B cell (primary cell): Measurements from ENCODE around the gene SRD5A1. TPM values are rescaled to one million over a fixed set of nuclear protein-coding genes. Genes with fewer than 3 reads are reported as not detected.

Source experiments
- ATAC-seq: fragments of 200-7000 bp; cut with Tn5 transposase; one replicate; pipeline ENCODE4 v1.10.0; 2021; ENCODE audit warnings: low read depth, mild to moderate bottlenecking, moderate number of reproducible peaks, moderate library complexity
- CTCF ChIA-PET: fragments of 350-600 bp; sonication (Branson Sonifier 250); formaldehyde crosslinking; loops from one replicate; lab custom pipeline; 2021; ENCODE audit warnings: antibody characterized with exemption, inconsistent platforms; lab: Charles Lee
- POLR2A ChIA-PET: fragments of 350-600 bp; sonication (Branson Sonifier 250); formaldehyde crosslinking; loops from one replicate; lab custom pipeline; 2021; ENCODE audit warnings: antibody characterized with exemption; lab: Charles Lee
- DNase-seq: peaks from one replicate; pipeline ENCODE4 v3.0.0; 2013
- H2AFZ ChIP-seq: 2 replicates; pipeline ENCODE4 v1.6.1; 2012; ENCODE audit warnings: mild to moderate bottlenecking, low read depth, low read length; ENCODE audit not compliant: insufficient read depth, poor library complexity, severe bottlenecking
- H3K27ac ChIP-seq, 2 donors: 1 replicate in 1 of 2; 2 replicates in 1 of 2; pipeline ENCODE4 v1.5.1; 2012 to 2013; ENCODE audit warnings: low read length in 2 of 2, mild to moderate bottlenecking in 2 of 2, moderate library complexity in 1 of 2
- H3K27me3 ChIP-seq, 4 experiments: fragments of 200-600 bp in 1 of 4; sonication (generic) in 1 of 4; replicated peaks in 1 of 4; 1 replicate in 2 of 4; 2 replicates in 2 of 4; pipeline versions ENCODE4 v1.6.1 to v1.7.0; 2013 to 2016; ENCODE audit warnings: low read length in 3 of 4, mild to moderate bottlenecking in 2 of 4, mixed read lengths in 1 of 4, moderate library complexity in 1 of 4; ENCODE audit not compliant: insufficient read depth in 4 of 4, control insufficient read depth in 3 of 4; ENCODE audit errors: control extremely low read depth in 1 of 4
- H3K36me3 ChIP-seq, 2 experiments: replicated peaks in 1 of 2; 1 replicate in 1 of 2; 2 replicates in 1 of 2; pipeline versions ENCODE4 v1.6.1 to v1.7.1; 2013; ENCODE audit warnings: low read length in 1 of 2; ENCODE audit not compliant: insufficient read depth in 2 of 2, control insufficient read depth in 1 of 2; ENCODE audit errors: control extremely low read depth in 1 of 2, extremely low read depth in 1 of 2
- H3K4me1 ChIP-seq, 2 donors: fragments of 200-600 bp in 1 of 2; sonication (generic) in 1 of 2; 1 replicate in 1 of 2; 2 replicates in 1 of 2; pipeline versions ENCODE4 v1.5.1 to v1.6.1; 2013 to 2017; ENCODE audit warnings: low read length in 2 of 2; ENCODE audit not compliant: control insufficient read depth in 2 of 2, insufficient read depth in 2 of 2
- H3K4me2 ChIP-seq: replicated peaks from 2 replicates; pipeline ENCODE3; 2012; ENCODE audit warnings: mild to moderate bottlenecking, low read depth, low read length; ENCODE audit not compliant: poor library complexity, severe bottlenecking
- H3K4me3 ChIP-seq, 5 experiments: fragments of 200-600 bp in 1 of 5; sonication (generic) in 1 of 5; 1 replicate in 3 of 5; 2 replicates in 2 of 5; pipeline versions ENCODE4 v1.5.1 to v1.7.0; 2011 to 2016; ENCODE audit warnings: low read length in 4 of 5, mild to moderate bottlenecking in 4 of 5, low read depth in 2 of 5, control low read depth in 1 of 5, moderate library complexity in 1 of 5; ENCODE audit not compliant: insufficient read depth in 1 of 5; ENCODE audit errors: control extremely low read depth in 1 of 5, extremely low read depth in 1 of 5
- H3K79me2 ChIP-seq: fragments of 200-600 bp; sonication (generic); one replicate; pipeline ENCODE4 v1.6.0; 2016; ENCODE audit warnings: low read length; ENCODE audit not compliant: control insufficient read depth, insufficient read depth
- H3K9ac ChIP-seq: fragments of 200-600 bp; sonication (generic); 2 replicates; pipeline ENCODE4 v1.6.1; 2017; ENCODE audit warnings: mild to moderate bottlenecking, low read length, moderate library complexity
- H3K9me3 ChIP-seq, 3 donors: one replicate each; pipeline versions ENCODE4 v1.6.1 to v1.7.1; 2013; ENCODE audit warnings: low read length in 2 of 3; ENCODE audit not compliant: control insufficient read depth in 2 of 3, insufficient read depth in 1 of 3; ENCODE audit errors: control extremely low read depth in 1 of 3
- H4K20me1 ChIP-seq: 2 replicates; pipeline ENCODE4 v1.6.0; 2012; ENCODE audit warnings: mild to moderate bottlenecking, low read length; ENCODE audit not compliant: insufficient read depth, control insufficient read depth, poor library complexity, severe bottlenecking
- H3K27ac Mint-ChIP-seq: one replicate; pipeline ENCODE4 v1.8.0; 2021; ENCODE audit warnings: mixed read lengths
- H3K27me3 Mint-ChIP-seq: one replicate; pipeline ENCODE4 v1.8.0; 2021; ENCODE audit warnings: mixed read lengths
- H3K4me1 Mint-ChIP-seq: one replicate; pipeline ENCODE4 v1.8.0; 2021; ENCODE audit warnings: mixed read lengths
- H3K4me3 Mint-ChIP-seq: one replicate; pipeline ENCODE4 v1.8.0; 2021; ENCODE audit warnings: mixed read lengths
- H3K9me3 Mint-ChIP-seq: one replicate; pipeline ENCODE4 v1.8.0; 2022; ENCODE audit warnings: mixed read lengths; ENCODE audit not compliant: insufficient read depth
- EZH2 ChIP-seq: IDR thresholded peaks from 2 replicates; pipeline ENCODE4 v1.6.1; 2012; ENCODE audit warnings: borderline replicate concordance, low read depth, mild to moderate bottlenecking, moderate library complexity, low read length; ENCODE audit not compliant: insufficient read depth, poor library complexity, severe bottlenecking
- WGBS: methylation state at CpG from one replicate; pipeline ENCODE4 v1.1.5; 2013; ENCODE audit warnings: missing lambda C conversion rate; ENCODE audit not compliant: insufficient coverage; 5-methylcytosine and 5-hydroxymethylcytosine counted together
- intact Hi-C: fragments of 100-400 bp; cut with micrococcal nuclease; formaldehyde crosslinking; loops from one replicate; pipeline ENCODE4 v1.10.0; 2022
- polyA plus RNA-seq: library from polyadenylated mRNA; depleted of rRNA; stranded (reverse); fragments of >200 nt; gene quantifications from 2 replicates; pipeline ENCODE4 v1.2.3, GENCODE V29; 2012
- total RNA-seq, 2 donors: library from RNA; stranded (reverse); fragments of 120-200 nt in 1 of 2; gene quantifications; 1 replicate in 1 of 2; 2 replicates in 1 of 2; pipeline versions ENCODE4 v1.2.3 to v1.2.4, GENCODE V29; 2013 to 2022
- TF ChIP-seq, protein P1 (sequence below): fragments of 200-600 bp; IDR thresholded peaks from one replicate; pipeline ENCODE4 v1.8.0; 2022; ENCODE audit warnings: antibody characterized with exemption, mild to moderate bottlenecking

The SRD5A1 gene
- total and polyA plus RNA-seq, 2 donors (not counting 1 experiment from before 2014, with no cell fraction given): 17.2 to 29.2 TPM

GRCh38 chr5:6678385-6678784 lies 45.1 kb downstream of the SRD5A1 start:
- no peak overlapping the region for H3K27ac ChIP-seq
- POLR2A ChIA-PET: no interaction called here

GRCh38 chr5:6680922-6681321 lies 47.7 kb downstream of the SRD5A1 start:
- H4K20me1 ChIP-seq: no peaks in the 10 kb centered on the region
- Mint-ChIP-seq H3K9me3 (no peaks in the 10 kb centered on the region), H3K27ac (no peak overlapping the region), H3K4me1 (no peaks in the 10 kb centered on the region), H3K27me3 (peaks cover 26% of the 10 kb centered on the region), H3K4me3 (no peak overlapping the region)
- intact Hi-C loops: no loop called here
- no peak overlapping the region for H3K4me3 ChIP-seq
- no peak overlapping the region for H2AFZ ChIP-seq
- H3K79me2 ChIP-seq: no peaks in the 10 kb centered on the region
- peaks cover 0 to 3% (median 0%) of the 10 kb centered on the region in 3 donors for H3K9me3 ChIP-seq
- POLR2A ChIA-PET: no interaction called here
- TF ChIP-seq, protein P1, sequence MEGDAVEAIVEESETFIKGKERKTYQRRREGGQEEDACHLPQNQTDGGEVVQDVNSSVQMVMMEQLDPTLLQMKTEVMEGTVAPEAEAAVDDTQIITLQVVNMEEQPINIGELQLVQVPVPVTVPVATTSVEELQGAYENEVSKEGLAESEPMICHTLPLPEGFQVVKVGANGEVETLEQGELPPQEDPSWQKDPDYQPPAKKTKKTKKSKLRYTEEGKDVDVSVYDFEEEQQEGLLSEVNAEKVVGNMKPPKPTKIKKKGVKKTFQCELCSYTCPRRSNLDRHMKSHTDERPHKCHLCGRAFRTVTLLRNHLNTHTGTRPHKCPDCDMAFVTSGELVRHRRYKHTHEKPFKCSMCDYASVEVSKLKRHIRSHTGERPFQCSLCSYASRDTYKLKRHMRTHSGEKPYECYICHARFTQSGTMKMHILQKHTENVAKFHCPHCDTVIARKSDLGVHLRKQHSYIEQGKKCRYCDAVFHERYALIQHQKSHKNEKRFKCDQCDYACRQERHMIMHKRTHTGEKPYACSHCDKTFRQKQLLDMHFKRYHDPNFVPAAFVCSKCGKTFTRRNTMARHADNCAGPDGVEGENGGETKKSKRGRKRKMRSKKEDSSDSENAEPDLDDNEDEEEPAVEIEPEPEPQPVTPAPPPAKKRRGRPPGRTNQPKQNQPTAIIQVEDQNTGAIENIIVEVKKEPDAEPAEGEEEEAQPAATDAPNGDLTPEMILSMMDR: no peak
- TF ChIP-seq EZH2: no peak
- CTCF ChIA-PET: no interaction called here
- WGBS: 52% methylated on average over 3 of the region's 6 CpGs
- no peak overlapping the region for H3K27ac ChIP-seq
- no peak overlapping the region for H3K4me2 ChIP-seq
- H3K4me1 ChIP-seq: no peaks in the 10 kb centered on the region
- DNase-seq: no peak
- ATAC-seq: no peak
- H3K36me3 ChIP-seq: no peaks in the 10 kb centered on the region
- peaks cover 0 to 27% (median 12%) of the 10 kb centered on the region in 4 experiments for H3K27me3 ChIP-seq
- no peak overlapping the region for H3K9ac ChIP-seq

More at GRCh38 chr5:6678385-6678784, 45.1 kb downstream of the SRD5A1 start:
- peaks cover 6% of the 10 kb centered on the region for H3K27me3 Mint-ChIP-seq
- no peaks in the 10 kb centered on the region for H3K4me1 ChIP-seq
- H4K20me1 ChIP-seq: no peaks in the 10 kb centered on the region
- no peak overlapping the region for H3K4me3 Mint-ChIP-seq
- no peak for DNase-seq
- no peak overlapping the region for H3K4me3 ChIP-seq
- H2AFZ ChIP-seq: no peak overlapping the region
- peaks cover 0 to 14% (median 0%) of the 10 kb centered on the region in 4 experiments for H3K27me3 ChIP-seq
- H3K9ac ChIP-seq: no peak overlapping the region
- CTCF ChIA-PET: interaction anchor here (0.5 kb wide), 1 partner anchor 17 kb away, joined by 3 read pairs; no protein-coding TSS in a partner anchor
- no peaks in the 10 kb centered on the region for H3K36me3 ChIP-seq
- H3K4me2 ChIP-seq: no peak overlapping the region
- H3K9me3 ChIP-seq: peaks cover 0 to 2% (median 0%) of the 10 kb centered on the region in 3 donors
- H3K9me3 Mint-ChIP-seq: no peaks in the 10 kb centered on the region
- H3K4me1 Mint-ChIP-seq: no peaks in the 10 kb centered on the region
- no peaks in the 10 kb centered on the region for H3K79me2 ChIP-seq
- H3K27ac Mint-ChIP-seq: no peak overlapping the region
- ATAC-seq: no peak
- WGBS: 100% methylated on average over 1 of the region's 1 CpG
- no peak for TF ChIP-seq EZH2
- TF ChIP-seq, protein P1: no peak
- intact Hi-C loops: no loop called here
